Stimulated activated CD8-positive, alpha-beta memory T cell treated with anti-CD3 and anti-CD28 coated beads, Interleukin-7, amount 100 ng/mL, for 4 hours (primary cell): ENCODE data around the gene ARHGEF7.

Experiments
- DNase-seq, 2 donors: peaks; one replicate each; pipeline ENCODE4 v3.0.0-alpha.2; 2020; ENCODE audit warnings: low read depth in 2 of 2

Gene ARHGEF7

GRCh38 chr13:111325146-111325890 is 210.2 kb downstream of the ARHGEF7 start:
- DNase-seq: no peak

DNA sequence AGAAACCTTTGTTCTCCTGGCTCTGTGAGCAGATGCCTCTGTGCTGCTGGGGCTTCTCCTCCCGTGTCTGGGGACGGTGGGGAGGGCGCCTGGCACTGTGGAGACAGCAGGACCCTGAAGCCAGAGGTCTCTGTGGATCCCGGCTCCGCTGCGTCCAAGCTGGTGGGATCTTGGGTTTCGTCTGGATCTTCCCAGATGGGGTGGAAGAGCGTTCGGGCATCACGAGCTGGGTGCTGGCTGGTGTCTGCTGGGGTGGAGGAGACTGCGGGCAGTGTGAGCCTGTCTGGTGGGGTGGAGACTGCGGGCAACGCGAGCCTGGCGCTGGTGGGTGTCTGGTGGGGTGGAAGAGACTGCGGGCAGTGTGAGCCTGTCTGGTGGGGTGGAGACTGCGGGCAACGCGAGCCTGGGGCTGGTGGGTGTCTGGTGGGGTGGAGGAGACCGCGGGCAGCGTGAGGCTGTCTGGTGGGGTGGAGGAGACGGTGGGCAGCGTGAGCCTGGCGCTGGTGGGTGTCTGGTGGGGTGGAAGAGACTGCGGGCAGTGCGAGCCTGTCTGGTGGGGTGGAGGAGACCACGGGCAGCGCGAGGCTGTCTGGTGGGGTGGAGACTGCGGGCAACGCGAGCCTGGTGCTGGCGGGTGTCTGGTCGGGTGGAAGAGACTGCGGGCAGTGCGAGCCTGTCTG is 211.0 kb downstream of the ARHGEF7 start:
- no peak for DNase-seq

DNA sequence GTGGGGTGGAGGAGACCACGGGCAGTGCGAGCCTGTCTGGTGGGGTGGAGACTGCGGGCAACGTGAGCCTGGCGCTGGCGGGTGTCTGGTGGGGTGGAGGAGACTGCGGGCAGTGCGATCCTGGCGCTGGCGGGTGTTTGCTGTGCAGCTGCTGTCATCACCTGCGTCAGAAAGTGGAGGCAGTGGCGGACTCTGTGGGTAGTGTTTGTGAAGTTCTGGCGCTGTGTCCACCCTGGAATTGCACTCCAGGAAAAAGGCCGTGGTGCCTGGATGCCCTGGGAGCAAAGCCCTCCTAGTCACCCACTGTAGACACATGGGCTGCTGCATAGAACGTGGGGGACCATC is 211.5 kb downstream of the ARHGEF7 start:
- DNase-seq: no peak

- no peak for DNase-seq
These were observed 212.0 kb downstream of the ARHGEF7 start for GRCh38 chr13:111326981-111327642.

- no peak for DNase-seq
These were observed 212.8 kb downstream of the ARHGEF7 start for GRCh38 chr13:111327730-111328573.

GRCh38 chr13:111328574-111329410 is 213.7 kb downstream of the ARHGEF7 start:
- DNase-seq: no peak

DNA sequence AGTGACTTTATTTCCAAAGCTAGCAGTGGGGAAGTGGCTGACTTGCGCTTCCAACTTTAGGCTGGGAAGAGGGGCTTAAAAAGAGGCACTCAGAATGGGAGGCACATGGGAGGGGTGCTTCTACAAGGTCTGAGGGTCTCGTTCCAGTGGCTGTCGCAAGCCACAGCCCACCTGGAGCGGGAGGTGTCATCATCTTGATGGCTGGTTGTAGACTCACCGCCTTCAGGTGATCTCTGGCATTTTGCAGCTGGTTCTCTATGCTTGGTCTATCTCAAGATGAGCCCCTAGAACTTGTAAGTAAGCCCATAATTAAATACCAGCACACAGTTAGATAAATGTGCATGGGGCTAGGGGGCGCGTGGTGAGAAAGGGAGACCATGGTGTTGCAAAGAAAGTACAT is 214.5 kb downstream of the ARHGEF7 start:
- no peak for DNase-seq

GRCh38 chr13:111330066-111330610 is 215.0 kb downstream of the ARHGEF7 start:
- DNase-seq: no peak

- DNase-seq: no peak
These were observed 220.2 kb downstream of the ARHGEF7 start for GRCh38 chr13:111335298-111335697.

DNA sequence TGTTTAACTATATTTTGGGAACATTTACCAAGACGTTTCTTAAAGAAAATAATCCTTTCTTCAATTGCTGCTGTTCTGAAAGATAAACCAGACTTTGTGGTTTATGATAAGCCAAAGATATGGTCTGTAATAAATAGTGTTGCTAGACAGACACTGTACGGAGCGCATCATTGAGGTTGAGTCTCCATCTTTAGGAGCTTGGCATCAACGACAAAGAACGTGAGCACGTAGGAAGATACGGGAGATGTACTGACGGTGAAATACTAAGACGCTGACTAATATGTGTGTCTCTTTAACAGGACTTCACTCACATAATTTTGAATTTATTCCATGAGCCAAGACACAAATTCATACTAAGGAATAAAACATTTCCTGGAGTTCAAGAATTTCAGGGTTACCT is 221.6 kb downstream of the ARHGEF7 start:
- no peak for DNase-seq

DNA sequence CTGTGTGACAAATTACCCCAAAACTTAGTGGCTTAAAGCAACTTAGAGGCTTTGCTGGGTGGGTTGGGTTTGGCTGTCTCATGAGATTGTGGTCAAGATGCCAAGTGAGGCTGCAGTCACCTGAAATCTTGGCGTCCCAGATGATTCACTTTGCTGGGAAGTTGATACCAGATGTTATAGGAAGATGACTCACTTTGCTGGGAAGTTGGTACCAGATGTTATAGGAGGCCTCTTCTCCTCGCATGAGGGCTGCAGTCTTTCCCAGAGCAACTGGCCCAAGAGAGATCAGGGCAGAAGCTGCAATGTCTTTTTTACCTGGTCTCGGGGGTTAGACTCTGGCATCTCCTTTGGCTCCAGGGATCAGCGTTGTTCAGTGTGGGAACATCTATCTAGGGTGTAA is 222.1 kb downstream of the ARHGEF7 start:
- no peak for DNase-seq

DNA sequence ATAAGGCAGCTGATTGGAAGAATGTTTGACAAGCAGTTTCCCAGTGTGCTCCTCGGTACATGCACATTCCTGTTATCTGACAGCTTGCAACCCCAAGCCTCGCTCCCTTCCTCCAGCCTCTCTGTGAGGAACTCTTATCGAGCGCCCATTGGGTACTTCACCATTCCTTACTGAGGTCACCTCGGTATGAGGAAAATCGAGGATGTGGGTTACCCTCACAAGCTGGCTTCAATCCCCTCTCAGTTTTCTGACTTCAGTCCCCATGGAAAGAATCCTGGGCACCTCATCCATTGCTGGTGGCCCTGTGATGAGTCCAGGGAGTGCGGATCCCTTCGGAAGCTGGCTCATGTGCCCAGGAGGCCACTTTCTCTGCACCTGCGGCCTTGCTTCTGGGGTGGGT is 222.6 kb downstream of the ARHGEF7 start:
- DNase-seq: no peak

GRCh38 chr13:111338841-111339240 is 223.7 kb downstream of the ARHGEF7 start:
- no peak for DNase-seq

- DNase-seq: no peak
These were observed 224.4 kb downstream of the ARHGEF7 start for GRCh38 chr13:111339366-111340143.

DNA sequence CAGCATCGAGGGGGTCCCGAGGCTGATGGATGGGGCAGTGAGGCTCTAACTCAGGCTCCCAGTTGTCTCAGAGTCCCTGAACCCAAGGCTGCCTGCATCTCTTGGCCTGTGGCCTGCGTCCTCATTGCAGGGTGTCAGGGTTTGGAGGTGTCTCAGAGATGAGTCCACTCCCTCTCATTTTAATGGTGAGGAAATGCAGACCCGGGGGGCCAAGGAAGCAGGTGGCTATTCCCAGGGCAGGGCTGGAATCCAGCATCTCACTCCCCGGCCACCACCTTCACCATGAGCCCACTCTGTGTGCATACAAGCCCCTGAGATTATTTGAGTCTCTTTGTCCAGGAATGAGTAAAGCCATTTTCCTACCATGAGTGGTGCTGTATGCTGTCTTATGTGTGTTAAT is 226.8 kb downstream of the ARHGEF7 start:
- no peak for DNase-seq

DNA sequence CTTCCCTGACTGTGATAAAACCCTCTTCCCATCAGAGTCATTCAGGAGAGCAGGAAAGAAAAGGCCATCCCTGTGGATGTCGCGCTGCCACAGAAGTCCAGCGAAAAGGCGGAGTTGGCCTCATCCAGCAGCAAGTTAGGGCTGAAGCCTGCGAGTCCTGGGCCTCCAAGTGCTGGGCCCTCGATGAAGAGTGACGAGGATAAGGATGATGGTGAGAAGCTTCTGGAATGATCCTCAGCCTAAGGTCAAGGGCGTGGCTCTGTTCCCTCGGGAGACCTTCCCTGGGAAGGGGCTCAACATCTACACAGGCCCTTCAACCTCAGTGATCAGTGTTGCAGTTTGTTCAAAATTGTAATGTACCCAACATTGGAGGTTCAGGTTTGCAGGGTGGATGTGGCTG is 227.6 kb downstream of the ARHGEF7 start:
- no peak for DNase-seq

GRCh38 chr13:111343186-111343805 is 228.2 kb downstream of the ARHGEF7 start:
- no peak for DNase-seq

- DNase-seq: no peak
These were observed 229.5 kb downstream of the ARHGEF7 start for GRCh38 chr13:111344471-111345191.

DNA sequence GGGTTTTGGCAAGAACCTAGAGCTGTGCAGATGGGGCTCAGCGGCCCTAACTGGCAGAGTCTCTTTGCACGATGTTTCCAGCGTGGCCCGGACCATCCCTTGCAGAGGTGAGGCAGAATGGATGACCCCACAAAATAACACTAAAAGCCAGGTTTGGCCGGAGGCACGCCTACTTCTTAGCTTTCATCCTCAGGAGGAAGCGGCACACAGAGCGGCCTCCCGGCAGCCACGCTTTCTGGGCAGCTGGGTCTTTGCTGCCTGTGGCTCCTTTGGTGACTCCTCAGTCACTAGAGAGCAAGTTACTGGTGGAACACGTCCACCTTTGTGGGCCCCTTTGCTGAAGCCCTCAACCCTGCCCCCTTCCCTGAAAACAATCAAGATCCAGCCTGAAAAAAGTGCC is 230.6 kb downstream of the ARHGEF7 start:
- no peak for DNase-seq
